SK-N-SH treated with all-trans-retinoic acid at 6 μM for 48 hours (cell line): ENCODE data around the gene DTNBP1.

Source experiments
- ATAC-seq: fragments of 200-7000 bp; cut with Tn5 transposase; 3 replicates; pipeline ENCODE4 v1.9.1; 2020; ENCODE audit warnings: mild to moderate bottlenecking, moderate library complexity
- CREB5 ChIP-seq: fragments of 250-450 bp; sonication (Bioruptor Pico); IDR thresholded peaks from 2 replicates; pipeline ENCODE4 v1.5.1; 2020; ENCODE audit warnings: low read depth, mild to moderate bottlenecking, moderate library complexity
- CSDC2 ChIP-seq: fragments of 250-450 bp; sonication (Bioruptor Pico); IDR thresholded peaks from 2 replicates; pipeline ENCODE4 v1.5.0; 2020; ENCODE audit warnings: mild to moderate bottlenecking, moderate library complexity
- CSRNP3 ChIP-seq: fragments of 250-450 bp; sonication (Bioruptor Pico); IDR thresholded peaks from 2 replicates; pipeline ENCODE4 v1.5.1; 2021; ENCODE audit warnings: mild to moderate bottlenecking, moderate library complexity
- GLIS3 ChIP-seq: fragments of 250-450 bp; sonication (Bioruptor Pico); IDR thresholded peaks from 2 replicates; pipeline ENCODE4 v1.5.0; 2020; ENCODE audit warnings: mild to moderate bottlenecking, moderate library complexity
- ISL1 ChIP-seq: fragments of 250-450 bp; sonication (Bioruptor Pico); IDR thresholded peaks from 2 replicates; pipeline ENCODE4 v2.1.2; 2022; ENCODE audit warnings: mild to moderate bottlenecking, moderate library complexity
- OSR1 ChIP-seq: fragments of 250-450 bp; sonication (Bioruptor Pico); IDR thresholded peaks from 2 replicates; pipeline ENCODE4 v1.8.0; 2022; ENCODE audit warnings: moderate library complexity, mild to moderate bottlenecking, inconsistent platforms
- PATZ1 ChIP-seq: fragments of 250-450 bp; sonication (Bioruptor Pico); IDR thresholded peaks from 2 replicates; pipeline ENCODE4 v1.8.0; 2020; ENCODE audit warnings: mild to moderate bottlenecking, moderate library complexity, borderline replicate concordance
- POU6F1 ChIP-seq: fragments of 250-450 bp; sonication (Bioruptor Pico); IDR thresholded peaks from 2 replicates; pipeline ENCODE4 v1.8.0; 2021; ENCODE audit warnings: low read depth, mild to moderate bottlenecking, moderate library complexity, borderline replicate concordance
- SNAI2 ChIP-seq: fragments of 250-450 bp; sonication (Bioruptor Pico); IDR thresholded peaks from 2 replicates; pipeline ENCODE4 v1.5.0; 2020; ENCODE audit warnings: mild to moderate bottlenecking, moderate library complexity
- TCF4 ChIP-seq: fragments of 250-450 bp; sonication (Bioruptor Pico); IDR thresholded peaks from 2 replicates; pipeline ENCODE4 v1.8.0; 2021; ENCODE audit warnings: mild to moderate bottlenecking, moderate library complexity, borderline replicate concordance
- TOX ChIP-seq: fragments of 250-450 bp; sonication (Bioruptor Pico); IDR thresholded peaks from 2 replicates; pipeline ENCODE4 v1.8.0; 2021; ENCODE audit warnings: mild to moderate bottlenecking, moderate library complexity, borderline replicate concordance
- TSHZ2 ChIP-seq: fragments of 250-450 bp; sonication (Bioruptor Pico); IDR thresholded peaks from 2 replicates; pipeline ENCODE4 v1.5.0; 2020; ENCODE audit warnings: mild to moderate bottlenecking, moderate library complexity
- ZFP3 ChIP-seq: fragments of 250-450 bp; sonication (Bioruptor Pico); IDR thresholded peaks from 2 replicates; pipeline ENCODE4 v1.5.0; 2020; ENCODE audit warnings: mild to moderate bottlenecking, moderate library complexity
- ZNF565 ChIP-seq: fragments of 450-650 bp; formaldehyde crosslinking; conservative IDR thresholded peaks from 2 replicates; pipeline ENCODE4 v1.5.0; 2020; ENCODE audit warnings: low read depth, mild to moderate bottlenecking, moderate library complexity
- ZNF70 ChIP-seq: fragments of 450-650 bp; formaldehyde crosslinking; IDR thresholded peaks from 2 replicates; pipeline ENCODE4 v1.5.0; 2020; ENCODE audit warnings: mild to moderate bottlenecking, moderate library complexity
- ZNF8 ChIP-seq: fragments of 450-650 bp; formaldehyde crosslinking; IDR thresholded peaks from 2 replicates; pipeline ENCODE4 v1.5.0; 2020; ENCODE audit warnings: mild to moderate bottlenecking, moderate library complexity

Gene DTNBP1

GRCh38 chr6:15662326-15663129 is at the start of gene DTNBP1:
DTNBP1 (minus strand) TSS chr6:15663028; CDS start chr6:15662869, 159 bp downstream.
- TF ChIP-seq POU6F1 (CRISPR knock-in tag) (no peak), TOX (CRISPR knock-in tag) (no peak), GLIS3 (CRISPR knock-in tag) (no peak), OSR1 (CRISPR knock-in tag) (no peak), ZNF70 (no peak), PATZ1 (CRISPR knock-in tag) (0 out of 2 replicates have a peak, but pooled peaks have one; percentile 36), ZNF565 (CRISPR knock-in tag) (no peak), CSDC2 (CRISPR knock-in tag) (no peak), CREB5 (no peak), SNAI2 (CRISPR knock-in tag) (0 out of 2 replicates have a peak, but pooled peaks have one; percentile 16)
- ATAC-seq, result peak; percentile 95

GRCh38 chr6:15709651-15710269 is 46.9 kb upstream of the DTNBP1 start:
- TF ChIP-seq GLIS3 (CRISPR knock-in tag) (no peak), ISL1 (no peak), ZFP3 (CRISPR knock-in tag) (no peak), CSDC2 (CRISPR knock-in tag) (no peak)
- no peak for ATAC-seq

- TF ChIP-seq PATZ1 (CRISPR knock-in tag) (no peak), CSDC2 (CRISPR knock-in tag) (no peak), POU6F1 (CRISPR knock-in tag) (no peak), TCF4 (CRISPR knock-in tag) (no peak)
- no peak for ATAC-seq
Observed at GRCh38 chr6:15708231-15708630, 45.4 kb upstream of the DTNBP1 start.

GRCh38 chr6:15705981-15706380 is 43.2 kb upstream of the DTNBP1 start:
- ATAC-seq, result no peak
- TF ChIP-seq PATZ1 (CRISPR knock-in tag), result no peak
- no peak for TF ChIP-seq ZNF70
- no peak for TF ChIP-seq ZNF8 (CRISPR knock-in tag)
- no peak for TF ChIP-seq CREB5
- TF ChIP-seq TOX (CRISPR knock-in tag), result no peak
- no peak for TF ChIP-seq TSHZ2 (CRISPR knock-in tag)
- TF ChIP-seq CSRNP3 (CRISPR knock-in tag), result no peak
- no peak for TF ChIP-seq SNAI2 (CRISPR knock-in tag)
